CD14-positive monocyte (primary cell): Measurements from ENCODE around the gene TFAP2B. TPM values are rescaled to one million over a fixed set of nuclear protein-coding genes. Genes with fewer than 3 reads are reported as not detected.

Experiments
- DNase-seq, 3 donors: peaks; one replicate each; pipeline ENCODE4 v3.0.0-alpha.2; 2011 to 2022
- H2AFZ ChIP-seq: 2 replicates; pipeline ENCODE4 v1.6.0; 2012; ENCODE audit warnings: mild to moderate bottlenecking, low read depth, low read length, inconsistent platforms; ENCODE audit not compliant: insufficient read depth, poor library complexity, severe bottlenecking
- H3K27ac ChIP-seq, 2 donors: 1 replicate in 1 of 2; 2 replicates in 1 of 2; pipeline ENCODE4 v1.5.1; 2012 to 2013; ENCODE audit warnings: low read length in 2 of 2, control low read depth in 1 of 2, inconsistent platforms in 1 of 2, low read depth in 1 of 2, mild to moderate bottlenecking in 1 of 2
- H3K27me3 ChIP-seq, 2 donors: one replicate each; pipeline versions ENCODE4 v1.6.0 to v1.6.1; 2011 to 2013; ENCODE audit warnings: low read length in 2 of 2; ENCODE audit not compliant: control insufficient read depth in 2 of 2, insufficient read depth in 2 of 2
- H3K36me3 ChIP-seq, 2 donors: replicated peaks in 1 of 2; 1 replicate in 1 of 2; 2 replicates in 1 of 2; pipeline versions ENCODE4 v1.5.1 to v1.6.1; 2012 to 2013; ENCODE audit warnings: low read length in 2 of 2, control low read depth in 1 of 2, inconsistent platforms in 1 of 2, mild to moderate bottlenecking in 1 of 2; ENCODE audit not compliant: insufficient read depth in 2 of 2, control insufficient read depth in 1 of 2
- H3K4me1 ChIP-seq, 2 donors: 1 replicate in 1 of 2; 2 replicates in 1 of 2; pipeline versions ENCODE4 v1.5.1 to v1.6.1; 2012 to 2013; ENCODE audit warnings: low read length in 2 of 2, control low read depth in 1 of 2, inconsistent platforms in 1 of 2, mild to moderate bottlenecking in 1 of 2, moderate library complexity in 1 of 2; ENCODE audit not compliant: insufficient read depth in 2 of 2, control insufficient read depth in 1 of 2
- H3K4me2 ChIP-seq: replicated peaks from 2 replicates; pipeline ENCODE3; 2012; ENCODE audit warnings: low read length, moderate library complexity, mild to moderate bottlenecking; ENCODE audit not compliant: poor library complexity, severe bottlenecking; ENCODE audit errors: extremely low read depth
- H3K4me3 ChIP-seq, 3 experiments: fragments of 200-600 bp in 1 of 3; sonication (generic) in 1 of 3; replicated peaks in 1 of 3; 1 replicate in 2 of 3; 2 replicates in 1 of 3; pipeline ENCODE4 v1.5.1; 2011 to 2013; ENCODE audit warnings: low read length in 3 of 3, mild to moderate bottlenecking in 3 of 3, control low read depth in 2 of 3, low read depth in 2 of 3, inconsistent platforms in 1 of 3, moderate library complexity in 1 of 3
- H3K79me2 ChIP-seq: 2 replicates; pipeline ENCODE4 v1.6.0; 2012; ENCODE audit warnings: mild to moderate bottlenecking, control low read depth, inconsistent platforms, low read length, moderate library complexity; ENCODE audit not compliant: insufficient read depth
- H3K9ac ChIP-seq: 2 replicates; pipeline ENCODE4 v1.6.0; 2017; ENCODE audit warnings: low read length, mild to moderate bottlenecking; ENCODE audit not compliant: insufficient read depth, poor library complexity, severe bottlenecking
- H3K9me3 ChIP-seq, 2 donors: replicated peaks in 1 of 2; 1 replicate in 1 of 2; 2 replicates in 1 of 2; pipeline versions ENCODE4 v1.5.1 to v1.6.1; 2012 to 2013; ENCODE audit warnings: low read length in 2 of 2, control low read depth in 1 of 2; ENCODE audit not compliant: control insufficient read depth in 1 of 2, insufficient read depth in 1 of 2
- H4K20me1 ChIP-seq: 2 replicates; pipeline ENCODE4 v1.6.0; 2012; ENCODE audit warnings: mild to moderate bottlenecking, low read length, control low read depth, moderate library complexity; ENCODE audit not compliant: insufficient read depth
- H3K27ac Mint-ChIP-seq, 7 donors: one replicate each; pipeline ENCODE4 v1.8.0; 2020; ENCODE audit warnings: mild to moderate bottlenecking in 7 of 7, mixed read lengths in 7 of 7, moderate library complexity in 6 of 7, inconsistent platforms in 2 of 7
- H3K27me3 Mint-ChIP-seq, 3 donors: one replicate each; pipeline ENCODE4 v1.8.0; 2021 to 2022; ENCODE audit warnings: low read depth in 3 of 3, mild to moderate bottlenecking in 3 of 3, mixed read lengths in 3 of 3, moderate library complexity in 3 of 3, inconsistent platforms in 1 of 3
- H3K36me3 Mint-ChIP-seq, 2 donors: one replicate each; pipeline ENCODE4 v1.8.0; 2020; ENCODE audit warnings: mixed read lengths in 2 of 2, inconsistent platforms in 1 of 2, mild to moderate bottlenecking in 1 of 2
- H3K4me1 Mint-ChIP-seq: one replicate; pipeline ENCODE4 v1.8.0; 2020; ENCODE audit warnings: mild to moderate bottlenecking, mixed read lengths
- H3K4me3 Mint-ChIP-seq, 2 donors: one replicate each; pipeline ENCODE4 v1.8.0; 2020; ENCODE audit warnings: mild to moderate bottlenecking in 2 of 2, mixed read lengths in 2 of 2, moderate library complexity in 1 of 2
- H3K9me3 Mint-ChIP-seq, 7 donors: one replicate each; pipeline ENCODE4 v1.8.0; 2020 to 2022; ENCODE audit warnings: mixed read lengths in 7 of 7, mild to moderate bottlenecking in 6 of 7, moderate library complexity in 6 of 7, inconsistent platforms in 2 of 7
- WGBS: methylation state at CpG from one replicate; pipeline ENCODE4 v1.1.5; 2013; ENCODE audit warnings: missing lambda C conversion rate; ENCODE audit not compliant: insufficient coverage; 5-methylcytosine and 5-hydroxymethylcytosine counted together
- intact Hi-C, 2 donors: fragments of 100-400 bp; cut with micrococcal nuclease; formaldehyde crosslinking; loops; one replicate each; pipeline versions ENCODE4 v1.15.0 to v1.15.1; 2023
- polyA minus RNA-seq: library from RNA; depleted of rRNA, polyadenylated mRNA; stranded (reverse); fragments of >200 nt; gene quantifications from 2 replicates; pipeline ENCODE4 v1.2.3, GENCODE V29; 2012
- polyA plus RNA-seq, 3 donors: library from polyadenylated mRNA; depleted of rRNA in 1 of 3; unstranded in 2 of 3; stranded (reverse) in 1 of 3; fragments of 300-500 nt in 2 of 3; fragments of >200 nt in 1 of 3; fragmentation: Illumina TruSeq in 2 of 3; gene quantifications; 1 replicate in 2 of 3; 2 replicates in 1 of 3; pipeline ENCODE4 v1.2.3, GENCODE V29; 2012 to 2021
- total RNA-seq, 12 experiments: library from RNA in 1 of 12; stranded (reverse) in 1 of 12; fragments of 120-200 nt in 1 of 12; gene quantifications; one replicate each; pipeline ENCODE4 v1.2.4 and lab custom pipeline; 2013 to 2026; ENCODE audit warnings: mixed read lengths in 6 of 12, inconsistent platforms in 1 of 12
- TF ChIP-seq, protein P1 (sequence below): fragments of 200-600 bp; IDR thresholded peaks from one replicate; pipeline ENCODE4 v1.8.0; 2022; ENCODE audit warnings: antibody characterized with exemption, mild to moderate bottlenecking

Gene TFAP2B
- total RNA-seq (2013), result not detected
- polyA plus RNA-seq (not detected), polyA minus RNA-seq (under 0.01 TPM in 1 of 2 replicates, not detected in the other), total RNA-seq (lab: John Stamatoyannopoulos, UW) (0 to 0.69 (median 0.06) reads per million in 11 experiments)

DNA sequence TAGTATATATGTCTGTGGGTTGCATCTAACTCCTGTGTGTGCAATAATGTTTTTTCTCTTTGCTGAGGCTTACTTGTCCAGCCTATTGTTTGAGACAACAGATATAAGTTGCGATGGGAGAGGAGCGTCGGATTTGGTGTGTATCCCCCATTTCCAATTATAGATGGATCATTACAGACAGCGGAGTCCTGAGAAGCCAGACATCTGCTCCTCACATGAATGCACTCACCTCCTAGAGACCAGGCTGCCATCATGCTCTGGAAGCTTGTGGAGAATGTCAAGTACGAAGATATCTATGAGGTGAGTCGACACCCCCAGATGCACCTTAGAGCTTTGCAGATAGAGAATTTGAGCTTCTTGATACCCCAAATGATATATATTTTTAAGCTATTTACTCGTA, at the start of gene TFAP2B:
TFAP2B (plus strand) TSS at position 199 of the 400 bp plus-strand sequence; CDS start at position 220, 21 bp downstream.
- peaks cover 74 to 93% (median 83%) of the 10 kb centered on the region in 3 donors for H3K27me3 Mint-ChIP-seq
- no peaks in the 10 kb centered on the region for H3K36me3 ChIP-seq
- H3K4me3 Mint-ChIP-seq, result peak within 1 kb of the TSS in 1 of 2 donors; percentile 88

DNA sequence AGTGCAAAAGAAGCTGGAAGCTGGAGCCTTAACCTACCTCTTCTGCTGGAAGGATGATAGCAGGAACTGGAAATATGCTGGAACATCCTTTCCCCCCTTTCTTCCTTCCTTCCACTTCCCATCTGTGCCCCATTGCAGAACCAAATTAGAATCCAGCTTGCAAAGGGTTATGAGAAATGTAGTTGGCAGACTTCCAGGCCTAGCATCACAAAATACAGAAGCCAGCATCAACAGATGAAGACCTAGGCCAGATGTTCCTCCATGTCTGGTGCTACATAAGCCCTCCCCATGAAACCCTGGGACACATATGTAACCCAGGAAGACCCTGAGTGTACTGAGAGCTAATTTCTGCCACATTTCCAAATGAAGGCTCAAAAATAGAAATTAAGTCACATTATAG, 40.0 kb upstream of the TFAP2B start:
- peaks cover 0 to 1% (median 1%) of the 10 kb centered on the region in 3 donors for H3K27me3 Mint-ChIP-seq
- peaks cover 0 to 6% (median 0%) of the 10 kb centered on the region in 7 donors for H3K9me3 Mint-ChIP-seq
- Histone ChIP-seq H3K4me1 (no peaks in the 10 kb centered on the region), H3K36me3 (no peaks in the 10 kb centered on the region), H3K27ac (no peak overlapping the region), H3K4me2 (no peak overlapping the region), H3K9me3 (no peaks in the 10 kb centered on the region), H2AFZ (no peak overlapping the region), H4K20me1 (no peaks in the 10 kb centered on the region), H3K79me2 (no peaks in the 10 kb centered on the region), H3K27me3 (no peaks in the 10 kb centered on the region), H3K4me3 (no peak overlapping the region), H3K9ac (no peak overlapping the region)
- intact Hi-C loops, result no loop called here
- H3K4me1 Mint-ChIP-seq, result no peaks in the 10 kb centered on the region
- no peak overlapping the region for H3K27ac Mint-ChIP-seq
- DNase-seq, result no peak
- H3K36me3 Mint-ChIP-seq, result no peaks in the 10 kb centered on the region
- no peak overlapping the region for H3K4me3 Mint-ChIP-seq
- TF ChIP-seq, protein P1, sequence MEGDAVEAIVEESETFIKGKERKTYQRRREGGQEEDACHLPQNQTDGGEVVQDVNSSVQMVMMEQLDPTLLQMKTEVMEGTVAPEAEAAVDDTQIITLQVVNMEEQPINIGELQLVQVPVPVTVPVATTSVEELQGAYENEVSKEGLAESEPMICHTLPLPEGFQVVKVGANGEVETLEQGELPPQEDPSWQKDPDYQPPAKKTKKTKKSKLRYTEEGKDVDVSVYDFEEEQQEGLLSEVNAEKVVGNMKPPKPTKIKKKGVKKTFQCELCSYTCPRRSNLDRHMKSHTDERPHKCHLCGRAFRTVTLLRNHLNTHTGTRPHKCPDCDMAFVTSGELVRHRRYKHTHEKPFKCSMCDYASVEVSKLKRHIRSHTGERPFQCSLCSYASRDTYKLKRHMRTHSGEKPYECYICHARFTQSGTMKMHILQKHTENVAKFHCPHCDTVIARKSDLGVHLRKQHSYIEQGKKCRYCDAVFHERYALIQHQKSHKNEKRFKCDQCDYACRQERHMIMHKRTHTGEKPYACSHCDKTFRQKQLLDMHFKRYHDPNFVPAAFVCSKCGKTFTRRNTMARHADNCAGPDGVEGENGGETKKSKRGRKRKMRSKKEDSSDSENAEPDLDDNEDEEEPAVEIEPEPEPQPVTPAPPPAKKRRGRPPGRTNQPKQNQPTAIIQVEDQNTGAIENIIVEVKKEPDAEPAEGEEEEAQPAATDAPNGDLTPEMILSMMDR, result no peak

More for the DNA sequence above, at the start of gene TFAP2B:
- Histone ChIP-seq H3K4me2 (peak within 1 kb of the TSS; percentile 16), H4K20me1 (no peaks in the 10 kb centered on the region), H3K4me1 (peaks cover 4 to 5% of the 10 kb centered on the region in 2 donors), H3K27me3 (peaks cover 70 to 91% of the 10 kb centered on the region in 2 donors), H3K9ac (no peak within 1 kb of the TSS), H3K4me3 (no peak within 1 kb of the TSS), H3K79me2 (no peaks in the 10 kb centered on the region), H2AFZ (peak within 1 kb of the TSS; percentile 21), H3K9me3 (peaks cover 0 to 29% of the 10 kb centered on the region in 2 donors), H3K27ac (no peak within 1 kb of the TSS)
- intact Hi-C loops, result loop anchor here (5.0 to 10.0 kb wide), 5 partner anchors 534 to 1446 kb away; no protein-coding TSS in a partner anchor
- H3K9me3 Mint-ChIP-seq, result peaks cover 0 to 10% (median 6%) of the 10 kb centered on the region in 7 donors
- no peak within 1 kb of the TSS for H3K27ac Mint-ChIP-seq
- TF ChIP-seq, protein P1, result no peak
- no peak for DNase-seq
- H3K4me1 Mint-ChIP-seq, result peaks cover 21% of the 10 kb centered on the region
- peaks cover 0 to 11% of the 10 kb centered on the region in 2 donors for H3K36me3 Mint-ChIP-seq
- WGBS, result no CpG with 5 or more reads among the region's 7 CpGs
